DOHH2 (cell line): ENCODE results near the gene APELA.

Experiments
- CTCF ChIP-seq: fragments of 200-600 bp; sonication (generic); IDR thresholded peaks from one replicate; pipeline ENCODE4 v1.5.1; 2014; ENCODE audit warnings: antibody characterized with exemption, mild to moderate bottlenecking, low read depth, low read length; ENCODE audit not compliant: poor library complexity, severe bottlenecking
- EZH2phosphoT487 ChIP-seq: fragments of 200-600 bp; sonication (generic); IDR thresholded peaks from 2 replicates; pipeline ENCODE4 v1.6.1; 2017; ENCODE audit warnings: borderline replicate concordance, mild to moderate bottlenecking, antibody characterized with exemption, low read length, moderate library complexity, mixed read lengths

- TF ChIP-seq CTCF (no peak), EZH2phosphoT487 (no peak)
These were observed 27.4 kb downstream of the APELA start for GRCh38 chr4:164904336-164904735.
